WTC11 (cell line): ENCODE data around the gene DHRSX. TPM values are rescaled to one million over a fixed set of nuclear protein-coding genes. Genes with fewer than 3 reads are reported as not detected.

Source experiments
- ATAC-seq: fragments of 200-7000 bp; cut with Tn5 transposase; 2 replicates; pipeline ENCODE4 v1.10.0; 2021; ENCODE audit warnings: mild to moderate bottlenecking, moderate library complexity
- Bru-seq: library from RNA; stranded (reverse); fragments of 400-500 nt; gene quantifications from one replicate; lab custom pipeline; 2021; lab: Mats Ljungman, UMichigan
- CTCF ChIA-PET: fragments of 300-600 bp; sonication (Branson Sonifier 250); formaldehyde crosslinking; loops from one replicate; lab custom pipeline; 2021; ENCODE audit warnings: antibody characterized with exemption; lab: Charles Lee
- POLR2A ChIA-PET: fragments of 350-600 bp; sonication (Branson Sonifier 250); formaldehyde crosslinking; loops from one replicate; lab custom pipeline; 2021; ENCODE audit warnings: antibody characterized with exemption; lab: Charles Lee
- DNase-seq: peaks from one replicate; pipeline ENCODE4 v3.0.0; 2021; ENCODE audit warnings: low spot score
- H3K27ac Mint-ChIP-seq: 2 replicates; pipeline ENCODE4 v1.8.0; 2021; ENCODE audit warnings: mixed read lengths
- H3K27me3 Mint-ChIP-seq: 2 replicates; pipeline ENCODE4 v1.8.0; 2021; ENCODE audit warnings: low read depth, mild to moderate bottlenecking, moderate library complexity, mixed read lengths
- H3K36me3 Mint-ChIP-seq: 2 replicates; pipeline ENCODE4 v1.8.0; 2021; ENCODE audit warnings: mixed read lengths
- H3K4me1 Mint-ChIP-seq: 2 replicates; pipeline ENCODE4 v1.8.0; 2022; ENCODE audit warnings: mixed read lengths
- H3K4me3 Mint-ChIP-seq: 2 replicates; pipeline ENCODE4 v1.8.0; 2021; ENCODE audit warnings: mild to moderate bottlenecking, moderate library complexity, mixed read lengths
- H3K9me3 Mint-ChIP-seq: 2 replicates; pipeline ENCODE4 v1.8.0; 2021; ENCODE audit warnings: mixed read lengths
- ATF1 ChIP-seq: sonication (generic); formaldehyde crosslinking; IDR thresholded peaks from 2 replicates; pipeline ENCODE4 v1.8.1; 2023; ENCODE audit warnings: mild to moderate bottlenecking, moderate library complexity, missing genetic modification reagents
- FOXJ3 ChIP-seq: sonication (generic); formaldehyde crosslinking; IDR thresholded peaks from 2 replicates; pipeline ENCODE4 v1.9.0; 2021; ENCODE audit warnings: missing genetic modification reagents, mild to moderate bottlenecking, borderline replicate concordance
- MYBL2 ChIP-seq: sonication (generic); formaldehyde crosslinking; IDR thresholded peaks from 2 replicates; pipeline ENCODE4 v1.8.1; 2023; ENCODE audit warnings: mild to moderate bottlenecking, moderate library complexity, missing genetic modification reagents
- NFE2L1 ChIP-seq: sonication (generic); formaldehyde crosslinking; IDR thresholded peaks from 2 replicates; pipeline ENCODE4 v1.8.1; 2023; ENCODE audit warnings: missing genetic modification reagents
- SMAD4 ChIP-seq: sonication (generic); formaldehyde crosslinking; IDR thresholded peaks from 2 replicates; pipeline ENCODE4 v1.8.0; 2022; ENCODE audit warnings: mild to moderate bottlenecking, missing genetic modification reagents
- SP1 ChIP-seq: sonication (generic); formaldehyde crosslinking; conservative IDR thresholded peaks from 2 replicates; pipeline ENCODE4 v1.8.1; 2022; ENCODE audit warnings: missing genetic modification reagents
- TEAD1 ChIP-seq: sonication (generic); formaldehyde crosslinking; IDR thresholded peaks from 2 replicates; pipeline ENCODE4 v1.8.0; 2022; ENCODE audit warnings: mild to moderate bottlenecking, missing genetic modification reagents
- ZNF671 ChIP-seq: fragments of 250-450 bp; sonication (Bioruptor Pico); IDR thresholded peaks from 2 replicates; pipeline ENCODE4 v1.8.0; 2021; ENCODE audit warnings: mild to moderate bottlenecking
- long read RNA-seq, 3 experiments: library from RNA in 1 of 3; library from capped mRNA in 1 of 3; library from polyadenylated mRNA in 1 of 3; unstranded in 2 of 3; stranded (forward) in 1 of 3; transcript quantifications; one replicate each; pipeline ENCODE4 v2.0.0, GENCODE V29; 2021
- total RNA-seq: library from RNA; stranded (reverse); gene quantifications from 3 replicates; pipeline ENCODE4 v1.2.3, GENCODE V29; 2021
- TF ChIP-seq, protein P1 (sequence below): sonication (generic); formaldehyde crosslinking; IDR thresholded peaks from 2 replicates; pipeline ENCODE4 v1.8.1; 2023; ENCODE audit warnings: mild to moderate bottlenecking, missing genetic modification reagents, borderline replicate concordance
- TF ChIP-seq, protein P2 (sequence below): sonication (generic); formaldehyde crosslinking; IDR thresholded peaks from 2 replicates; pipeline ENCODE4 v1.8.0; 2022; ENCODE audit warnings: missing genetic modification reagents
- TF ChIP-seq, protein P3 (sequence below): fragments of 250-450 bp; sonication (Bioruptor Pico); IDR thresholded peaks from 2 replicates; pipeline ENCODE4 v1.9.0; 2021; ENCODE audit warnings: moderate library complexity, mild to moderate bottlenecking, inconsistent platforms, borderline replicate concordance
- TF ChIP-seq, protein P4 (sequence below): sonication (generic); formaldehyde crosslinking; IDR thresholded peaks from 2 replicates; pipeline ENCODE4 v1.8.1; 2022; ENCODE audit warnings: low read depth, missing genetic modification reagents, borderline replicate concordance
- TF ChIP-seq, protein P5 (sequence below): sonication (generic); formaldehyde crosslinking; IDR thresholded peaks from 2 replicates; pipeline ENCODE4 v1.8.1; 2023; ENCODE audit warnings: mild to moderate bottlenecking, moderate library complexity, missing genetic modification reagents
- TF ChIP-seq, protein P6 (sequence below): fragments of 250-450 bp; sonication (Bioruptor Pico); IDR thresholded peaks from 2 replicates; pipeline ENCODE4 v1.8.0; 2021; ENCODE audit warnings: mild to moderate bottlenecking
- TF ChIP-seq, protein P7 (sequence below): sonication (generic); formaldehyde crosslinking; IDR thresholded peaks from 2 replicates; pipeline ENCODE4 v1.8.0; 2022; ENCODE audit warnings: mild to moderate bottlenecking, missing genetic modification reagents

DHRSX gene, protein sequence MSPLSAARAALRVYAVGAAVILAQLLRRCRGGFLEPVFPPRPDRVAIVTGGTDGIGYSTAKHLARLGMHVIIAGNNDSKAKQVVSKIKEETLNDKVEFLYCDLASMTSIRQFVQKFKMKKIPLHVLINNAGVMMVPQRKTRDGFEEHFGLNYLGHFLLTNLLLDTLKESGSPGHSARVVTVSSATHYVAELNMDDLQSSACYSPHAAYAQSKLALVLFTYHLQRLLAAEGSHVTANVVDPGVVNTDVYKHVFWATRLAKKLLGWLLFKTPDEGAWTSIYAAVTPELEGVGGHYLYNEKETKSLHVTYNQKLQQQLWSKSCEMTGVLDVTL
- total RNA-seq: 28.2 to 34.3 TPM (median 33.4 TPM) in 3 replicates
- percentile 58 among the genes with signal in this experiment for Bru-seq, nascent RNA
- long read RNA-seq, experiment 1, transcript DHRSX-201 (7 exons, 2,571 nt): major isoform, 51 of 115 reads
- long read RNA-seq, experiment 1, partial matches to known transcripts: 2 of 115 reads
- long read RNA-seq, experiment 1, other reads (novel, unspliced or antisense): 62 of 115 reads
- long read RNA-seq, experiment 2, transcript DHRSX-201 (7 exons, 2,571 nt): major isoform, 20 of 63 reads
- long read RNA-seq, experiment 2, partial matches to known transcripts: 12 of 63 reads
- long read RNA-seq, experiment 2, other reads (novel, unspliced or antisense): 31 of 63 reads
- long read RNA-seq, experiment 3, transcript DHRSX-201 (7 exons, 2,571 nt): major isoform, 6 of 10 reads
- long read RNA-seq, experiment 3, partial matches to known transcripts: 1 of 10 reads
- long read RNA-seq, experiment 3, other reads (novel, unspliced or antisense): 3 of 10 reads

DNA sequence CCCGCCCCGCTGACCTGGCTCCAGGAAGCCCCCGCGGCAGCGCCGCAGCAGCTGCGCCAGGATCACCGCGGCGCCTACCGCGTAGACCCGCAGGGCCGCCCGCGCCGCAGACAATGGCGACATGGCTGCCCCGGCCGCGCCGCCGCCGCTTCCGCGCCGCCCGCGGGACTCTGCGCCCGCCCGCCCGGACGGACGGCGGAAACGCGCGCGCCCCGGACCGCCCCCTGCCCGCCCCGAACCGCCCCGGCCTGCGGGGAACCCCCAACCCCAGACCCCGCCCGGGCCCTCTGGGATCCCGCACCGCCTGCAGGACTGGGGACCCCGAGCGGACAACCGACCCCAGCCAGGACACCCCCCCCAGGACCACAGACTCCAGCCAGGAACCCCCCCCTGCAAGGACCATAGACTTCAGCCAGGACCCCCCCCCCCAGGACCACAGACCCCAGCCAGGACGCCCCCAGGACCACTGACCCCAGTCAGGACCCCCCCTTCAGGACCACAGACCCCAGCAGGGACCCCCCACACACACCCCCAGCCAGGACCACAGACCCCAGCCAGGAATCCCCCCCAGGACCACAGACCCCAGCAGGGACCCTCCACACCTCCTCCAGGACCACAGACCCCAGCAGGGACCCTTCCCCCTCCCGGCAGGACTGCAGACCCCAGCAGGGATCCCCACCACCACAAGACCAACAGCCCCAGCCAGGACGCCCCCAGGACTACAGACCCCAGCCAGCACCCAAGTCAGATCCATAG, at the start of gene DHRSX, which contains the start of gene ZBED1:
DHRSX (minus strand) TSS at position 174 of the 756 bp plus-strand sequence; CDS start at position 123, 51 bp downstream.
ZBED1 (minus strand) TSS at position 174 of the 756 bp plus-strand sequence. CDS start 10,257 bp downstream, outside the sequence.
- H3K4me1 Mint-ChIP-seq: peaks cover 27% of the 10 kb centered on the region
- peak; percentile 40 for TF ChIP-seq SP1
- TF ChIP-seq, protein P1, sequence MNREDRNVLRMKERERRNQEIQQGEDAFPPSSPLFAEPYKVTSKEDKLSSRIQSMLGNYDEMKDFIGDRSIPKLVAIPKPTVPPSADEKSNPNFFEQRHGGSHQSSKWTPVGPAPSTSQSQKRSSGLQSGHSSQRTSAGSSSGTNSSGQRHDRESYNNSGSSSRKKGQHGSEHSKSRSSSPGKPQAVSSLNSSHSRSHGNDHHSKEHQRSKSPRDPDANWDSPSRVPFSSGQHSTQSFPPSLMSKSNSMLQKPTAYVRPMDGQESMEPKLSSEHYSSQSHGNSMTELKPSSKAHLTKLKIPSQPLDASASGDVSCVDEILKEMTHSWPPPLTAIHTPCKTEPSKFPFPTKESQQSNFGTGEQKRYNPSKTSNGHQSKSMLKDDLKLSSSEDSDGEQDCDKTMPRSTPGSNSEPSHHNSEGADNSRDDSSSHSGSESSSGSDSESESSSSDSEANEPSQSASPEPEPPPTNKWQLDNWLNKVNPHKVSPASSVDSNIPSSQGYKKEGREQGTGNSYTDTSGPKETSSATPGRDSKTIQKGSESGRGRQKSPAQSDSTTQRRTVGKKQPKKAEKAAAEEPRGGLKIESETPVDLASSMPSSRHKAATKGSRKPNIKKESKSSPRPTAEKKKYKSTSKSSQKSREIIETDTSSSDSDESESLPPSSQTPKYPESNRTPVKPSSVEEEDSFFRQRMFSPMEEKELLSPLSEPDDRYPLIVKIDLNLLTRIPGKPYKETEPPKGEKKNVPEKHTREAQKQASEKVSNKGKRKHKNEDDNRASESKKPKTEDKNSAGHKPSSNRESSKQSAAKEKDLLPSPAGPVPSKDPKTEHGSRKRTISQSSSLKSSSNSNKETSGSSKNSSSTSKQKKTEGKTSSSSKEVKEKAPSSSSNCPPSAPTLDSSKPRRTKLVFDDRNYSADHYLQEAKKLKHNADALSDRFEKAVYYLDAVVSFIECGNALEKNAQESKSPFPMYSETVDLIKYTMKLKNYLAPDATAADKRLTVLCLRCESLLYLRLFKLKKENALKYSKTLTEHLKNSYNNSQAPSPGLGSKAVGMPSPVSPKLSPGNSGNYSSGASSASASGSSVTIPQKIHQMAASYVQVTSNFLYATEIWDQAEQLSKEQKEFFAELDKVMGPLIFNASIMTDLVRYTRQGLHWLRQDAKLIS (CRISPR knock-in tag): no peak
- TF ChIP-seq, all 79 proteins: peak for 1
- peak within 1 kb of the TSS; percentile 80 for H3K4me3 Mint-ChIP-seq
- H3K36me3 Mint-ChIP-seq: no peaks in the 10 kb centered on the region; the same call in 1 of the 2 replicates
- ATAC-seq (peak; percentile 36), DNase-seq (peak; percentile 34)
- H3K27ac Mint-ChIP-seq: peak within 1 kb of the TSS; percentile 97; the same call in 1 of the 2 replicates
- CTCF ChIA-PET: no interaction called here
- H3K27me3 Mint-ChIP-seq: no peaks in the 10 kb centered on the region
- no peaks in the 10 kb centered on the region for H3K9me3 Mint-ChIP-seq
- POLR2A ChIA-PET: no interaction called here

DNA sequence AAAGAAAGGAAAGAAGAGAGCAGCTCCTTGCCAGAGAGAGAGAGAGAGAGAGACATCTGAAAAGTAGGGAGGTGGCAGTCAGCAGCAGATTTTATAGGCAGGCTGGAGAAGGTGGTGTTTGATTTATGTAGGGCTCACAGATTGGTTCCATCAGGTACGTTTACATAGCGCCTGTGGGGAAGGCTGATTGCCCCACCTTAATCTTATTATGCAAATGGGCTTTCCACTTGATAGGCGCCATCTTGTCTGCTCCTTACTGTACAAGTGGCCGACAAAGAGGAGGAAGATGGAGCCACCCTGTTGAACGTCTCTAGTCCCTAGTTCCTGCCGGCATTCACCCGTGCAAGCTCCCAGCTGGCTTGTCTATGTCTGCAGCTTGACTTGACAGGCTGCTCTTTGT, 49.1 kb upstream of the DHRSX start:
- CTCF ChIA-PET: no interaction called here
- H3K4me1 Mint-ChIP-seq: peaks cover 40% of the 10 kb centered on the region
- no peak for ATAC-seq
- POLR2A ChIA-PET: no interaction called here
- H3K27ac Mint-ChIP-seq: peak overlapping the region; percentile 88
- H3K9me3 Mint-ChIP-seq: peaks cover 40% of the 10 kb centered on the region
- peaks cover 26% of the 10 kb centered on the region for H3K36me3 Mint-ChIP-seq
- no peak overlapping the region for H3K4me3 Mint-ChIP-seq
- 0 out of 2 replicates have a peak, but pooled peaks cover 2% of the 10 kb centered on the region for H3K27me3 Mint-ChIP-seq
- DNase-seq: no peak
- TF ChIP-seq, protein P2, sequence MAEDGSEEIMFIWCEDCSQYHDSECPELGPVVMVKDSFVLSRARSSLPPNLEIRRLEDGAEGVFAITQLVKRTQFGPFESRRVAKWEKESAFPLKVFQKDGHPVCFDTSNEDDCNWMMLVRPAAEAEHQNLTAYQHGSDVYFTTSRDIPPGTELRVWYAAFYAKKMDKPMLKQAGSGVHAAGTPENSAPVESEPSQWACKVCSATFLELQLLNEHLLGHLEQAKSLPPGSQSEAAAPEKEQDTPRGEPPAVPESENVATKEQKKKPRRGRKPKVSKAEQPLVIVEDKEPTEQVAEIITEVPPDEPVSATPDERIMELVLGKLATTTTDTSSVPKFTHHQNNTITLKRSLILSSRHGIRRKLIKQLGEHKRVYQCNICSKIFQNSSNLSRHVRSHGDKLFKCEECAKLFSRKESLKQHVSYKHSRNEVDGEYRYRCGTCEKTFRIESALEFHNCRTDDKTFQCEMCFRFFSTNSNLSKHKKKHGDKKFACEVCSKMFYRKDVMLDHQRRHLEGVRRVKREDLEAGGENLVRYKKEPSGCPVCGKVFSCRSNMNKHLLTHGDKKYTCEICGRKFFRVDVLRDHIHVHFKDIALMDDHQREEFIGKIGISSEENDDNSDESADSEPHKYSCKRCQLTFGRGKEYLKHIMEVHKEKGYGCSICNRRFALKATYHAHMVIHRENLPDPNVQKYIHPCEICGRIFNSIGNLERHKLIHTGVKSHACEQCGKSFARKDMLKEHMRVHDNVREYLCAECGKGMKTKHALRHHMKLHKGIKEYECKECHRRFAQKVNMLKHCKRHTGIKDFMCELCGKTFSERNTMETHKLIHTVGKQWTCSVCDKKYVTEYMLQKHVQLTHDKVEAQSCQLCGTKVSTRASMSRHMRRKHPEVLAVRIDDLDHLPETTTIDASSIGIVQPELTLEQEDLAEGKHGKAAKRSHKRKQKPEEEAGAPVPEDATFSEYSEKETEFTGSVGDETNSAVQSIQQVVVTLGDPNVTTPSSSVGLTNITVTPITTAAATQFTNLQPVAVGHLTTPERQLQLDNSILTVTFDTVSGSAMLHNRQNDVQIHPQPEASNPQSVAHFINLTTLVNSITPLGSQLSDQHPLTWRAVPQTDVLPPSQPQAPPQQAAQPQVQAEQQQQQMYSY (CRISPR knock-in tag): no peak
- TF ChIP-seq, protein P3, sequence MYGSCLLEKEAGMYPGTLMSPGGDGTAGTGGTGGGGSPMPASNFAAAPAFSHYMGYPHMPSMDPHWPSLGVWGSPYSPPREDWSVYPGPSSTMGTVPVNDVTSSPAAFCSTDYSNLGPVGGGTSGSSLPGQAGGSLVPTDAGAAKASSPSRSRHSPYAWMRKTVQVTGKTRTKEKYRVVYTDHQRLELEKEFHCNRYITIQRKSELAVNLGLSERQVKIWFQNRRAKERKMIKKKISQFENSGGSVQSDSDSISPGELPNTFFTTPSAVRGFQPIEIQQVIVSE (CRISPR knock-in tag): no peak
- TF ChIP-seq, protein P4, sequence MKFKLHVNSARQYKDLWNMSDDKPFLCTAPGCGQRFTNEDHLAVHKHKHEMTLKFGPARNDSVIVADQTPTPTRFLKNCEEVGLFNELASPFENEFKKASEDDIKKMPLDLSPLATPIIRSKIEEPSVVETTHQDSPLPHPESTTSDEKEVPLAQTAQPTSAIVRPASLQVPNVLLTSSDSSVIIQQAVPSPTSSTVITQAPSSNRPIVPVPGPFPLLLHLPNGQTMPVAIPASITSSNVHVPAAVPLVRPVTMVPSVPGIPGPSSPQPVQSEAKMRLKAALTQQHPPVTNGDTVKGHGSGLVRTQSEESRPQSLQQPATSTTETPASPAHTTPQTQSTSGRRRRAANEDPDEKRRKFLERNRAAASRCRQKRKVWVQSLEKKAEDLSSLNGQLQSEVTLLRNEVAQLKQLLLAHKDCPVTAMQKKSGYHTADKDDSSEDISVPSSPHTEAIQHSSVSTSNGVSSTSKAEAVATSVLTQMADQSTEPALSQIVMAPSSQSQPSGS (CRISPR knock-in tag): no peak
- no peak for TF ChIP-seq FOXJ3 (CRISPR knock-in tag)
- no peak for TF ChIP-seq NFE2L1 (CRISPR knock-in tag)
- no peak for TF ChIP-seq TEAD1 (CRISPR knock-in tag)
- TF ChIP-seq SMAD4 (CRISPR knock-in tag): no peak
- TF ChIP-seq, protein P5, sequence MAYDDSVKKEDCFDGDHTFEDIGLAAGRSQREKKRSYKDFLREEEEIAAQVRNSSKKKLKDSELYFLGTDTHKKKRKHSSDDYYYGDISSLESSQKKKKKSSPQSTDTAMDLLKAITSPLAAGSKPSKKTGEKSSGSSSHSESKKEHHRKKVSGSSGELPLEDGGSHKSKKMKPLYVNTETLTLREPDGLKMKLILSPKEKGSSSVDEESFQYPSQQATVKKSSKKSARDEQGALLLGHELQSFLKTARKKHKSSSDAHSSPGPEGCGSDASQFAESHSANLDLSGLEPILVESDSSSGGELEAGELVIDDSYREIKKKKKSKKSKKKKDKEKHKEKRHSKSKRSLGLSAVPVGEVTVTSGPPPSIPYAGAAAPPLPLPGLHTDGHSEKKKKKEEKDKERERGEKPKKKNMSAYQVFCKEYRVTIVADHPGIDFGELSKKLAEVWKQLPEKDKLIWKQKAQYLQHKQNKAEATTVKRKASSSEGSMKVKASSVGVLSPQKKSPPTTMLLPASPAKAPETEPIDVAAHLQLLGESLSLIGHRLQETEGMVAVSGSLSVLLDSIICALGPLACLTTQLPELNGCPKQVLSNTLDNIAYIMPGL (CRISPR knock-in tag): no peak
- TF ChIP-seq MYBL2 (CRISPR knock-in tag): no peak
- TF ChIP-seq, protein P6, sequence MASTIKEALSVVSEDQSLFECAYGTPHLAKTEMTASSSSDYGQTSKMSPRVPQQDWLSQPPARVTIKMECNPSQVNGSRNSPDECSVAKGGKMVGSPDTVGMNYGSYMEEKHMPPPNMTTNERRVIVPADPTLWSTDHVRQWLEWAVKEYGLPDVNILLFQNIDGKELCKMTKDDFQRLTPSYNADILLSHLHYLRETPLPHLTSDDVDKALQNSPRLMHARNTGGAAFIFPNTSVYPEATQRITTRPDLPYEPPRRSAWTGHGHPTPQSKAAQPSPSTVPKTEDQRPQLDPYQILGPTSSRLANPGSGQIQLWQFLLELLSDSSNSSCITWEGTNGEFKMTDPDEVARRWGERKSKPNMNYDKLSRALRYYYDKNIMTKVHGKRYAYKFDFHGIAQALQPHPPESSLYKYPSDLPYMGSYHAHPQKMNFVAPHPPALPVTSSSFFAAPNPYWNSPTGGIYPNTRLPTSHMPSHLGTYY: no peak
- TF ChIP-seq ATF1 (CRISPR knock-in tag): no peak
- TF ChIP-seq, protein P7, sequence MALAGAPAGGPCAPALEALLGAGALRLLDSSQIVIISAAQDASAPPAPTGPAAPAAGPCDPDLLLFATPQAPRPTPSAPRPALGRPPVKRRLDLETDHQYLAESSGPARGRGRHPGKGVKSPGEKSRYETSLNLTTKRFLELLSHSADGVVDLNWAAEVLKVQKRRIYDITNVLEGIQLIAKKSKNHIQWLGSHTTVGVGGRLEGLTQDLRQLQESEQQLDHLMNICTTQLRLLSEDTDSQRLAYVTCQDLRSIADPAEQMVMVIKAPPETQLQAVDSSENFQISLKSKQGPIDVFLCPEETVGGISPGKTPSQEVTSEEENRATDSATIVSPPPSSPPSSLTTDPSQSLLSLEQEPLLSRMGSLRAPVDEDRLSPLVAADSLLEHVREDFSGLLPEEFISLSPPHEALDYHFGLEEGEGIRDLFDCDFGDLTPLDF: no peak
- TF ChIP-seq ZNF671 (CRISPR knock-in tag): no peak
